HG02588 (cell line): ENCODE results near the gene JPH4.

Experiments
- ATAC-seq: cut with Tn5 transposase; IDR thresholded peaks from one replicate; pipeline ENCODE4 v1.9.1; 2021; ENCODE audit warnings: mild to moderate bottlenecking, moderate library complexity; ENCODE audit not compliant: unreplicated experiment

Gene JPH4

GRCh38 chr14:23532658-23533057 lies 45.9 kb downstream of the JPH4 start:
- ATAC-seq, result no peak

- ATAC-seq, result no peak
These were observed 47.2 kb downstream of the JPH4 start for GRCh38 chr14:23531391-23531790.

GRCh38 chr14:23530375-23531055 lies 48.1 kb downstream of the JPH4 start:
- ATAC-seq, result no peak

DNA sequence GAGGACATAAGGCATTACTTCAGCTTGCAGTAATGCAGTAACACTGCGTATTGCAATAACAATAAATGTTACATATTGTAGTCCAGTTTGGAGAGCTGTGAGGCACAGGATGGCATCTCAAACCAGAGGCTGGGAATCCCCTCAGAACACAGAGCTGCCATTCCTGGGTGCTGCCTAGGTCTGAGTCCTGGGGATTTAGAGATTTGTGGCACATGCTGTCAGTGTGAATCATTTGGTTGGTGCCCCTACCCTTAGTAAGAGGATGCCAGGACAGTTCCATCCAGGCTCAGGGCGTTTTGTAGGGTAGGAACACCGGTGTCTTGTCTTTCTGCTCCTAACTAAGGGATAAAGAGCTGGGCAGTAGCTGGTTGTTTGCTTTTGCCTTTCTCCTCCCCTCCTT lies 49.6 kb downstream of the JPH4 start:
- no peak for ATAC-seq

- ATAC-seq, result no peak
These were observed 50.0 kb downstream of the JPH4 start for GRCh38 chr14:23528555-23528954.

DNA sequence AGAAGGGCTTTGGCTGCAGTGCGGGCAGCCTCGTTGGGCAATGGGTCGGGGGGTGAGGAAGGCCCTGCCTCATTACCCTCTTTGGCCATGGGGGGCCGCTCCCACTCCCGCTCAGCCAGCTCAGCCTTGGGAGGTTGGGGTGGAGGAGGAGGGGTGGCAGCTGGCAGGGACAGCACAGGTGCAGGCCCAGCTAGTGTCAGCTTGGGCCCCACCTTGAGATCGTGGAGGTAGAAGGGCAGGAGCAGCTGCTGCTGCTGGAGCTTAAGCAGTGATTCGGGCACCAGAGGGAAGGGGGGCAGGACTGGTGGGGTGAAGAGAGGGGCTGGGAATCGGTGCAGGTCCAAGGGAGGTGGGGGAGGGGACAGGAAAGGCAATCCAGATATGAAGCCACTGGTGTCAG lies 53.0 kb downstream of the JPH4 start:
- ATAC-seq, result no peak

GRCh38 chr14:23524954-23525353 lies 53.6 kb downstream of the JPH4 start:
- ATAC-seq, result no peak

DNA sequence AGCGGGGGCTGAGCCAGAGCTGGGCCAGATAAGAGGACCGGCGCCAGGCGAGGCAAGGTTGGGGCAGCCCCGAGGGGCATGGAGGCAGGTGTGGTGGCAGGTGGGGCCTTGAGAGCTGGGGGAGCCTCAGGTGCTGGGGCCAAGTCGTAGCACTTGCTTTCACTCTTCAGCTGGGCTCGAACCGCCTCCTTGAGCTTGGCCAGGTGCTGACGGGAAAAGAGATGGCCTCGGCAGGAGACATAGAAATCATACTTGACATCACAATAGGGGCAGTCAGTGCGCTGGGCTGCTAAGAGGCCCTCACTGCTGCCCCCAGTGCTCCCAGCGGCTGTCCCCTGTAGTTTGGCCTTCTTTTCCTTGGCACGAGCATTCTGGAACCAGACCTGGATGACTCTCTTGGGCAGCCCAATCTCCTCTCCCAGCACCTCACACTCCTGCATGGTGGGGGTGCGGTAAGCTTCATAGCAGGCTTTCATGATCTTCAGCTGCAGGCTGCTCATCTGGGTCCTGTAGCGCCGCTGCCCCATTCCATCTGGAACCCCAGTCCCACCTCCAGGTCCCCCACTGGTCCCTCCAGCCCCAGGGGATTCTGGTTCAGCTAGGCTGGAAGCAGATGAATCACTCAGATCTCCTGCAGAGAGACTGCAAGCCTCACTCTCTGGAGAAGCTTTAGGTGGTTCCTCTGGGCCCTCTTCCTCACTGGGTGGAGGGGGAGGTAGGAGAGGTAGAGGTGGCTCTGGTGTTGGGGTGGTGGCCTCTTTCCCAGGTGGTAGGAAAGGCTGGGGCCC lies 55.2 kb downstream of the JPH4 start:
- ATAC-seq, result no peak

DNA sequence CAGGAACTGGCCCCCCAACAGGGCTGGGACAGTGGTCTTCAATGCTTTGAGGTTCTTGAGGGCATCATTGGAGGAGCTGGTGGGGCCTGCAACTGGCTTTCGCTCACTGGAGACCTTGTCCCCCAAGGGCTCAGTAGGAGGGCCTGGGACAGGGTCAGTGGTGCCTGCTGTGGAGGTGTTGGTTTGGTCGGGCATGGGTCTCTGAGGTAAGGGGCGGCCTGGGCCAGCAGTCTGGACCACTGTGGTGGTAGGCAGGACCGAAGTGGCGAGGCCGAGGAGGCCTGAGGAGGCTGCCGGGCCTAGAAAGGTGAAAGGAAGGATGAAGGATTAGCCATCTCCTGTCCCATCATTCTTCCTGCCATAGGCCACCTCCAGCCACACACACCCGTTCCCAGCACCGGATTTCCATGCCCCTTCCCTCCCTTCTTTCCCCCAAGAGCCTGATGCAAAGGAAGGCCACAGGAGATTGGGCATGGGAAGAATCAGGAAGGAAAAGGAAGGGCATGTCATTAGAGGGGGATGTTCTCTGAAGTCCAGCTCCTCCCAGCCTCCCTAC lies 55.9 kb downstream of the JPH4 start:
- ATAC-seq, result no peak

- ATAC-seq, result no peak
These were observed 56.6 kb downstream of the JPH4 start for GRCh38 chr14:23521785-23522640.

GRCh38 chr14:23520899-23521533 lies 57.6 kb downstream of the JPH4 start:
- ATAC-seq, result no peak

- ATAC-seq, result no peak
These were observed 59.9 kb downstream of the JPH4 start for GRCh38 chr14:23518709-23519108.
